ENCODE data around the gene RASSF7.

The RASSF7 gene

DNA sequence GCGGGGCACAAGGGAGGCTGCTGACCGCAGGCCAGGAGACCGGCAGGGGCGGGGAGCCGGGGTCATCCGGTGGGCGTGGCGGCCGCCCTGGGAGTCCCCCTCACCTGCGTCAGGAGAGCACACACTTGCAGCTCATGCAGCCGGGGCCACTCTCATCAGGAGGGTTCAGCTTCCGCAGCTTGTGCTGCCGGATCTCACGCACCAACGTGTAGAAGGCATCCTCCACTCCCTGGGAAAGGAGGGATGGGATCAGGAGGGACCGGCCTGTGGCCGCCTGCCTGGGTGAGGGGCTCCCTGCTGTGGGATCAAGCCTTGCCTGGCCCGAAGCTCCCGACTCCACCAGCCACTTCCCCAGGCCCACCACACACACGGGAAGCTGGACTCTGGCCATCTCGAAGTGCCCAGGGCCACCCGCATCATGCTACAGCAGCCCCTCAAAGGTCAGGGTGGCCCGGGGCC is 28.2 kb upstream of the RASSF7 start:
- no peak overlapping the region for H3K4me3 ChIP-seq
- H3K4me1 ChIP-seq, result peaks cover 32% of the 10 kb centered on the region
- H3K9me3 ChIP-seq, result no peaks in the 10 kb centered on the region
- no peak overlapping the region for H3K27ac ChIP-seq
- no peak overlapping the region for H3K9ac ChIP-seq
- H3K36me3 ChIP-seq, result peaks cover 59% of the 10 kb centered on the region
- no peaks in the 10 kb centered on the region for H3K27me3 ChIP-seq
- H3K4me2 ChIP-seq, result no peak overlapping the region
- H4K20me1 ChIP-seq, result peaks cover 52% of the 10 kb centered on the region
- no peak for TF ChIP-seq Cebpa-rat (IDR thresholded peaks at IDR 0.05)

DNA sequence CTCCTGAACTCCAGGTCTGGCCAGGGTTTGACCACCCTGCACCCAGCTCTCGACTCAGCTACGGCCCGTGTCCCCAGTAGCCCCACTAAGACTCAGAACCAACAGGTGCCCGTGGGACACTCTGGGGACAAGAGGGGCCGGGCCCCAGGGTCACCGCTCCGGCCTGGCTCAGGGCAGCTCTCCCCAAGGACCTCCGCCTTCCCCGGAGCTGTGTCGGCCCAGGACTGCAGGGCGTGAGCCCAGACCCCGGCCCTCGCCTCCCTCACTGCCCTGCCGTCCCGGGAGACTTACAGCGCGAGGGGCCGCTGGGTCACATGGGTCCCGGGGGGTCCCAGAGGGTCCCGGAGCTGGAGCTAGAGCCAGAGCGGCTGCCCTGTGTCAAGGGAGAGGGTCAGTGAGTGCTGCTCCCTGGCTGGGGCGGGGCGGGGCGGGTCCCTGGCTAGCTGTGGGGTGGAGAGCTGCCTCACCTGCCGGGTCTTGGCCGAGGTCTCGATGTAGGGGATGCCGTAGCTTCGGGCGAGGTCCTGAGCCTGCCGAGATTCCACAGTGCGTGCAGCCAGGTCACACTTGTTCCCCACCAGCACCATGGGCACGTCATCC is 27.7 kb upstream of the RASSF7 start:
- no peak for TF ChIP-seq Cebpa-rat (IDR thresholded peaks at IDR 0.05)
- Histone ChIP-seq H3K9ac (no peak overlapping the region), H3K4me1 (peaks cover 38% of the 10 kb centered on the region), H3K27ac (no peak overlapping the region), H3K4me3 (no peak overlapping the region), H3K36me3 (peaks cover 56% of the 10 kb centered on the region), H3K27me3 (no peaks in the 10 kb centered on the region), H4K20me1 (peaks cover 57% of the 10 kb centered on the region), H3K4me2 (peak overlapping the region; percentile 90; the same call in 1 of the 2 replicates), H3K9me3 (no peaks in the 10 kb centered on the region)

DNA sequence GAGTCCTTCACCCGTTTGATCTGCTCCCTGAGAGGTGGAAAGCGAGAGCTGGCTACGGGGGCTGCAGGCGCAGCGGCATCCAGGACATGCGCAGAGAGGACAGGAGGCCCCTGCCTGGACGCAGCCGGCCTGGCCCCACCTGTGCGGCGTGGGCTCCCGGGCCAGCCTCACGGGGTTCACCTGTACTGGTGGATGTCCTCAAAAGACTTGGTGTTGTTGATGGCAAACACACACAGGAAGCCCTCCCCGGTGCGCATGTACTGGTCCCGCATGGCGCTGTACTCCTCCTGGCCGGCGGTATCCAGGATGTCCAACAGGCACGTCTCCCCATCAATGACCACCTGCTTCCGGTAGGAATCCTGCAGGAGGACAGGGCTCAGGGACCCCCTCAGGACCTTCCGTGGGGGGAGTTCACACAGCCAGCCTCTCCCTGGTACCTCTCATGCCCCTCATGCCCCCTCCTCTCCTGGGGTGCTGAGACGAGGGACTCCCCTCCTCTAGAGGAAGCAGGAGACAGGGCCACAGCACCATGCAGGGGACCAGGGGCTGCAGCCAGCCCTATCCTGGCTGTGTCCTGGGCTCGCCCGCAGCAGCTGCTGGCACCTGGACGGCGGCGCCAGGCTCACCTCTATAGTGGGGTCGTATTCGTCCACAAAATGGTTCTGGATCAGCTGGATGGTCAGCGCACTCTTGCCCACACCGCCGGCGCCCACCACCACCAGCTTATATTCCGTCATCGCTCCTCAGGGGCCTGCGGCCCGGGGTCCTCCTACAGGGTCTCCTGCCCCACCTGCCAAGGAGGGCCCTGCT is 27.0 kb upstream of the RASSF7 start:
- TF ChIP-seq Cebpa-rat (IDR thresholded peaks at IDR 0.05), result no peak
- Histone ChIP-seq H3K27me3 (no peaks in the 10 kb centered on the region), H3K36me3 (peaks cover 49% of the 10 kb centered on the region), H4K20me1 (peaks cover 57% of the 10 kb centered on the region), H3K27ac (peak overlapping the region; percentile 85), H3K9me3 (no peaks in the 10 kb centered on the region), H3K4me3 (peak overlapping the region; percentile 97), H3K9ac (peak overlapping the region; percentile 91), H3K4me2 (peak overlapping the region; percentile 90), H3K4me1 (peaks cover 45% of the 10 kb centered on the region)

GRCh38 chr11:534396-535209 is 26.2 kb upstream of the RASSF7 start:
- peaks cover 49% of the 10 kb centered on the region for H3K4me1 ChIP-seq
- H3K9me3 ChIP-seq, result no peaks in the 10 kb centered on the region
- no peak for TF ChIP-seq Cebpa-rat (IDR thresholded peaks at IDR 0.05)
- peak overlapping the region; percentile 97 for H3K4me3 ChIP-seq
- H4K20me1 ChIP-seq, result peaks cover 55% of the 10 kb centered on the region
- H3K9ac ChIP-seq, result peak overlapping the region; percentile 91
- H3K27me3 ChIP-seq, result no peaks in the 10 kb centered on the region
- peak overlapping the region; percentile 90 for H3K4me2 ChIP-seq
- peak overlapping the region; percentile 85 for H3K27ac ChIP-seq
- peaks cover 41% of the 10 kb centered on the region for H3K36me3 ChIP-seq

DNA sequence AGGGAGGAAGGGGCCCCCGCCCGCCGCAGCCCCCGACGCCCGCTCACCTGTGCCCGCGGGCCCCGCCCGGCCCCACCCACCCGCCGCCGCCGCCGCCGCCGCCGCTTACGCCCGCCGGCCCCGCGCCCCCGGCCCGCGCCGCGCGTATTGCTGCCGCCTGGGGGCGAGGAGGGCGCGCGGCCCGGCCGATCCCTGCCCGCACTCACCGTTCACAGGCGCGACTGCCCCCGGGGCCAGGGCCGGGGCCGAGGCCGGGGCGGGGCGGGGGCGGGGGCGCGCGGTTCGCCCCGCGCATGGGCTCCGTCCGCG is 25.6 kb upstream of the RASSF7 start:
- Histone ChIP-seq H3K27me3 (no peaks in the 10 kb centered on the region), H3K27ac (peak overlapping the region; percentile 85), H3K4me1 (peaks cover 55% of the 10 kb centered on the region), H4K20me1 (peaks cover 49% of the 10 kb centered on the region), H3K36me3 (peaks cover 35% of the 10 kb centered on the region), H3K4me2 (peak overlapping the region; percentile 90), H3K9me3 (no peaks in the 10 kb centered on the region), H3K9ac (peak overlapping the region; percentile 92), H3K4me3 (peak overlapping the region; percentile 97)
- no peak for TF ChIP-seq Cebpa-rat (IDR thresholded peaks at IDR 0.05)

- Histone ChIP-seq H3K36me3 (peaks cover 34% of the 10 kb centered on the region), H3K4me2 (peak within 1 kb of the TSS; percentile 100), H3K9me3 (no peaks in the 10 kb centered on the region), H3K27ac (peak within 1 kb of the TSS; percentile 99), H3K4me3 (peak within 1 kb of the TSS; percentile 97), H3K27me3 (no peaks in the 10 kb centered on the region), H3K9ac (peak within 1 kb of the TSS; percentile 92), H4K20me1 (peaks cover 49% of the 10 kb centered on the region), H3K4me1 (peaks cover 60% of the 10 kb centered on the region)
- TF ChIP-seq Cebpa-rat (IDR thresholded peaks at IDR 0.05), result no peak
Measured at GRCh38 chr11:535519-536454, 25.0 kb upstream of the RASSF7 start, which contains the start of gene HRAS. Gene HRAS, minus strand, starts transcription at chr11:535576.

DNA sequence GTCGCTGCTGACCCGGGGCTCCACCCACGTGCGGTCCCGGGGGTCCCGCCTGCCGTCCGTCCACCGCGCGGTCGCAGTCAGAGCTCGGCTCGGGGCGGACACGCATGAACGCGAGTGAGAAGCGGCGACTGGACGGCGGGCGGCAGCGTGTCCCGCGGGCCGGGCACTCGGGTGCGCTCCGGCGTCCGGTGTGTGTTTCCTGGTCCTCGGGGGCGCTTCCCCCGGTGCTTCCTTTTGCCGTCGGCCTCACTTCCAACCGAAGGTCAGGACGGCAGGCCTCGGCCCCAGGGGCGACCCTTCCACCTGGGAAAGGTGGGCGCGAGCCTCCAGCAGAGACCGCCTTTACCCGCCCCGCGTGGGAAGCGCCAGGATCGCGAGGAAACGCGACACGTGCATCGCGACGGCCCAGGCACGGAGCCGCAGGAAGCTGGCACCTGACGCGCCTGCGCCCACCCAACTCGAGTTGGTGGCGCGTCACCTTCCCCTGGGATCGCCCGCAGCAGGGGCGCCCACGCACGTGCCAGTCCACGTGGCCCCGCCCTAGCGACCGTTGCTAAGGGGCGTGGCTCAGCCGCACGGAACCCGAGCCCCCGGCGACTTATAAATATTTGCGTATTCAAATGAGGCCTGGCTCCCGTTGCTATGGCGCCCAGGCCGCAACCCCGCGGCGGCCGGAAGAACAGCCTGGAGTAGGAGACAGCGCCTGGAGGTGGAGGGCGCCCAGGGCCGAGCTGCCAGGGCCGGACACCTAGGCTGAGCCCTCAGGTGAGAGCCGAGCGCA is 23.7 kb upstream of the RASSF7 start, which contains the start of gene LRRC56:
LRRC56 (plus strand) TSS at position 687 of the 781 bp plus-strand sequence. CDS start 3,158 bp downstream, outside the sequence.
- TF ChIP-seq Cebpa-rat (IDR thresholded peaks at IDR 0.05), result no peak
- H3K9me3 ChIP-seq, result no peaks in the 10 kb centered on the region
- peak within 1 kb of the TSS; percentile 97 for H3K4me3 ChIP-seq
- no peaks in the 10 kb centered on the region for H3K27me3 ChIP-seq
- peak within 1 kb of the TSS; percentile 99 for H3K27ac ChIP-seq
- H3K36me3 ChIP-seq, result peaks cover 21% of the 10 kb centered on the region
- peak within 1 kb of the TSS; percentile 100 for H3K4me2 ChIP-seq
- peaks cover 68% of the 10 kb centered on the region for H3K4me1 ChIP-seq
- peak within 1 kb of the TSS; percentile 92 for H3K9ac ChIP-seq
- H4K20me1 ChIP-seq, result peaks cover 37% of the 10 kb centered on the region

GRCh38 chr11:537622-538430 is 22.9 kb upstream of the RASSF7 start:
- Histone ChIP-seq H3K27ac (peak overlapping the region; percentile 99), H3K27me3 (no peaks in the 10 kb centered on the region), H3K4me1 (peaks cover 68% of the 10 kb centered on the region), H3K36me3 (peaks cover 13% of the 10 kb centered on the region), H3K9me3 (no peaks in the 10 kb centered on the region), H3K9ac (peak overlapping the region; percentile 92), H4K20me1 (peaks cover 29% of the 10 kb centered on the region), H3K4me2 (peak overlapping the region; percentile 100), H3K4me3 (peak overlapping the region; percentile 97)
- TF ChIP-seq Cebpa-rat (IDR thresholded peaks at IDR 0.05), result no peak
